Measurements from ENCODE around the gene CDH3.

Gene CDH3

DNA sequence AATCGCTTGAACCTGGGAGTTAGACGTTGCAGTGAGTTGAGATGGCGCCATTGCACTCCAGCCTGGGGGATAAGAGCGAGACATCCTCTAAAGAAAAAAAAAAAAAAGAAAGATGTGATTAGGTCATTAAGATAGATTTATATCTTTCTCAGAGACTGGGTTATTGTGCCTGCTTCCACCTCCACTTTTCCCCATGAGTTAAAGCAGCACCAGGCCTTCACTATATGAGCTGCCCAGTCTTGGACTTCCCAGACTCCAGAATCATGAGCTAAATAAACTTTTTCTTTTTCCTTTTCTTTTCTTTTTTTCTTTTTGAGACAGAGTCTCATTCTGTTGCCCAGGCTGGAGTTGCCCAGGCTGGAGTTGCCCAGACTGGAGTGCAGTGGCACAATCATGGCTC, 72.6 kb downstream of the CDH3 start:
- in situ Hi-C loops (cut with HindIII; ENCODE audit: low sequenced_read_pairs) = no loop called here
- TF ChIP-seq, protein P1, sequence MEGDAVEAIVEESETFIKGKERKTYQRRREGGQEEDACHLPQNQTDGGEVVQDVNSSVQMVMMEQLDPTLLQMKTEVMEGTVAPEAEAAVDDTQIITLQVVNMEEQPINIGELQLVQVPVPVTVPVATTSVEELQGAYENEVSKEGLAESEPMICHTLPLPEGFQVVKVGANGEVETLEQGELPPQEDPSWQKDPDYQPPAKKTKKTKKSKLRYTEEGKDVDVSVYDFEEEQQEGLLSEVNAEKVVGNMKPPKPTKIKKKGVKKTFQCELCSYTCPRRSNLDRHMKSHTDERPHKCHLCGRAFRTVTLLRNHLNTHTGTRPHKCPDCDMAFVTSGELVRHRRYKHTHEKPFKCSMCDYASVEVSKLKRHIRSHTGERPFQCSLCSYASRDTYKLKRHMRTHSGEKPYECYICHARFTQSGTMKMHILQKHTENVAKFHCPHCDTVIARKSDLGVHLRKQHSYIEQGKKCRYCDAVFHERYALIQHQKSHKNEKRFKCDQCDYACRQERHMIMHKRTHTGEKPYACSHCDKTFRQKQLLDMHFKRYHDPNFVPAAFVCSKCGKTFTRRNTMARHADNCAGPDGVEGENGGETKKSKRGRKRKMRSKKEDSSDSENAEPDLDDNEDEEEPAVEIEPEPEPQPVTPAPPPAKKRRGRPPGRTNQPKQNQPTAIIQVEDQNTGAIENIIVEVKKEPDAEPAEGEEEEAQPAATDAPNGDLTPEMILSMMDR (IDR thresholded peaks at IDR 0.05; ENCODE audit: low read depth, low read length) = no peak
- H3K4me3 ChIP-seq (ENCODE audit: low read depth, low read length) = no peak overlapping the region
- DNase-seq (ENCODE audit: low read depth, low spot score) = no peak

DNA sequence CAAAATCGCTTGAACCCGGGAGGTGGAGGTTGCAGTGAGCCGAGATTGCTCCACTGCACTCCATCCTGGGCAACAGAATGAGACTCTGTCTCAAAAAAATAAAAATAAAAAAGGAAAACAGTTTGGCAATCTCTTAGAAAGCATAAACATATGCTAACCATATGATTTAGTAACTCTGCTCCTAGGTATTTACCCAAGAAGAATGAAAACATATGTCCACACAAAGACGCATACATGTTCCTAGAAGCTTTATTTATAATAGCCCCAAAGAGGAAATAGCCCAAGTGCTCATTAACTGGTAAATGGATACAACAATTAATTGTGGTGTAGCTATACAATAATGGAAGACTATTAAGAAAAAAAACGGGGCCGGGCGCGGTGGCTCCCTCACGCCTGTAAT, 73.5 kb downstream of the CDH3 start:
- DNase-seq (ENCODE audit: low read depth, low spot score) = no peak
- no peak overlapping the region for H3K4me3 ChIP-seq (ENCODE audit: low read depth, low read length)
- TF ChIP-seq, protein P1 (IDR thresholded peaks at IDR 0.05; ENCODE audit: low read depth, low read length) = no peak
- in situ Hi-C loops (cut with HindIII; ENCODE audit: low sequenced_read_pairs) = no loop called here

DNA sequence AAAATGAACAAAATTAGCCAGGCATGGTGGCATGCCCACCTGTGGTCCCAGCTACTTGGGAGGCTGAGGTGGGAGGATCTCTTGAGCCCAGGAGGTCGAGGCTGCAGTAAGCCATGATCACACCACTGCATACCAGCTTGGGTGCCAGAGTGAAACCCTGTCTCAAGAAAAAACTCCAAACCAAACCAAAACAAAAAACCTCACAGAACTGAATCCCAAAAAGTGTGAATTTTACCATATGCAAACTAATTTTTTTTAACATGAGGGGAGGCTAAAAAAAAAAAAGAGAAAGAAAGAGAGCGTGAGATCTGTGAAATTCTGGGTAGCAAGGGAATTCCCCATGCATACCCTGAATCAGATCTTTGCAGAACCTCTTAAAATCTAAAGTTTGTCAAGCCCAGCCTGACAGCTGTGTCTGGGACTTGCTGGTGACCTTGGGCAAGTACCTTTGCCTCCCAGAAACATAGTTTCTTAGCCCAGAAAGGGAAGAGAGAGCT, 74.9 kb downstream of the CDH3 start:
- in situ Hi-C loops (cut with HindIII; ENCODE audit: low sequenced_read_pairs) = no loop called here
- TF ChIP-seq, protein P1 (IDR thresholded peaks at IDR 0.05; ENCODE audit: low read depth, low read length) = no peak
- no peak for DNase-seq (ENCODE audit: low read depth, low spot score)
- no peak overlapping the region for H3K4me3 ChIP-seq (ENCODE audit: low read depth, low read length)

DNA sequence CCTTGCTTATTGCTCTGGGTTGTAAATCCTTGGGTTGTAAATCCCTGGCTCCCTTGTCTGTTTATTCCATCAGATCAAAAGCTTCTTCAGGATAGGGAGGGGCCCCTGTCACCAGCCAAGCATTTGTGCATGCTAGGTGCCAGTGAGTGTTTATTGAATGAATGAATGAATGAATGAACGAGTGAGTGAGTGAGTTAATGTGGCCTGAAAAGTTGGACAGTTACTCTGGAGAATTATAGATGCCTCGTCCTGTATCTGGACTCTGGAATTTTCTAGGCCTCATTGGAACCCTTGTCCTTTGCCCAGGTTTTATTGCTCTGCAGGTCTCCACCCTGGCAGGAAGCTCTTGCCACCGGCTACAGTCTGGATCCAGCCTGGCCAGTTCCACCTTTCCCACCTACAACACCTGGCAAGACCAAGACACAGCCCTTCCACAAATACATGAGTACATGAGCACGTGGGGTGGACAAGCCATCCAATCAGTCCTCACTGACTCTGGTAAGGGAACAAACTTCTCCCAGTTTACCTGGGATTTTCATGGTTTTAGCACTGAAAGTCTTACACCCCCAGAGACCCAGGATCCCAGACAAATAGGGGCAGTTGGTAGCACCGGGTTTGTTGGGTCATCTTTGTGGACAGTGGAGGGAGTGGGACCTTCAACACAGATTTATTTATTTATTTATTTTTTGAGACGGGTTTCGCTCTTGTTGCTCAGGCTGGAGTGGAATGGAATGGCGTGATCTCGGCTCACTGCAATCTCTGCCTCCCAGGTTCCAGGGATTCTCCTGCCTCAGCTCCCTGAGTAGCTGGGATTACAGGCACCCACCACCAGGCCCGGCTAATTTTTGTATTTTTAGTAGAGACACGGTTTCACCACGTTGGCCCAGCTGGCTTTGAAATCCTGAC, 77.3 kb downstream of the CDH3 start:
- in situ Hi-C loops (cut with HindIII; ENCODE audit: low sequenced_read_pairs) = no loop called here
- TF ChIP-seq, protein P1 (IDR thresholded peaks at IDR 0.05; ENCODE audit: low read depth, low read length) = no peak
- H3K4me3 ChIP-seq (ENCODE audit: low read depth, low read length) = no peak overlapping the region
- DNase-seq (ENCODE audit: low read depth, low spot score) = no peak

DNA sequence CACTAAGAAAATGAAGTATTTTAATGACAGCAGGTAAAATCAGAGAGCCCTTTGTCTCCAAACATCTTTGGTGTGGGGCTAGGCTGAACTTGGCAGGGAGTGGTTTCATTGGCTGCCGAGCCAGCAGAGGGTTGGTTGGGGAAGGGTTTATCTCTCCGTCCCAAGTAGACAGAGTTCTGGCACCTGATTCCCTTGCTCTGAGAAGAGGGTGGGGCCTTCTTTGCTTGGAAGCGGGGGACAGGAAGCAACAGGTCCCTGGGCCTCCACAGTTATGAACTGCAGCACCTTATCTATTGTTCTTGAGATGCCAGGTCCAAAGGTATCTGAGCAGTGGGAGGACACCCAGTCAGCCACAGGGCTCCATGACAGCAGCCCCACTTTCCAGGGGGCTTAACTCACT, 79.7 kb downstream of the CDH3 start:
- H3K4me3 ChIP-seq (ENCODE audit: low read depth, low read length) = no peak overlapping the region
- DNase-seq (ENCODE audit: low read depth, low spot score) = no peak
- TF ChIP-seq, protein P1 (IDR thresholded peaks at IDR 0.05; ENCODE audit: low read depth, low read length) = no peak
- in situ Hi-C loops (cut with HindIII; ENCODE audit: low sequenced_read_pairs) = no loop called here

DNA sequence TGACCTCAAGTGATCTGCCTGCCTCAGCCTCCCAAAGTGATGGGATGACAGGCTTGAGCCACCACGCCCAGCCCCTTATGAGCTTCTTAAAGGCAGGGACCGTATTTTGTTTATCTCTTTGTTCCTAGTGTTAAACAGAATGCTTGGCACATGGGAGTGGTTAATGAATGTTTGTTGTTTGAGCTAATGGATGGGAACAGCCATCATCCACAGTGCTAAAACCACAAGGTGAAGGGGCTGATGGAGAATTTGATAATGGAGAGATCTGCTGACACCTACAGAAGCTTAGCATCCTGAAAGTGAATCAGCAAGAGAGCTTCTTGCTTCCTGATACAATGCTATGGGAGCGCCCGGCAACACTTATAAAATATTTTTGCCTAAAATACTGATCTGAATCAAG, 83.4 kb downstream of the CDH3 start:
- DNase-seq (ENCODE audit: low read depth, low spot score) = no peak
- TF ChIP-seq, protein P1 (IDR thresholded peaks at IDR 0.05; ENCODE audit: low read depth, low read length) = no peak
- H3K4me3 ChIP-seq (ENCODE audit: low read depth, low read length) = no peak overlapping the region
- in situ Hi-C loops (cut with HindIII; ENCODE audit: low sequenced_read_pairs) = no loop called here
